ENCODE results near the gene FAM98B. TPM values are rescaled to one million over a fixed set of nuclear protein-coding genes. Genes with fewer than 3 reads are reported as not detected.

Gene FAM98B
- polyA plus RNA-seq, 1 donor (not counting 4 experiments of a cell fraction or from before 2014, with no cell fraction given): 22.2 TPM

DNA sequence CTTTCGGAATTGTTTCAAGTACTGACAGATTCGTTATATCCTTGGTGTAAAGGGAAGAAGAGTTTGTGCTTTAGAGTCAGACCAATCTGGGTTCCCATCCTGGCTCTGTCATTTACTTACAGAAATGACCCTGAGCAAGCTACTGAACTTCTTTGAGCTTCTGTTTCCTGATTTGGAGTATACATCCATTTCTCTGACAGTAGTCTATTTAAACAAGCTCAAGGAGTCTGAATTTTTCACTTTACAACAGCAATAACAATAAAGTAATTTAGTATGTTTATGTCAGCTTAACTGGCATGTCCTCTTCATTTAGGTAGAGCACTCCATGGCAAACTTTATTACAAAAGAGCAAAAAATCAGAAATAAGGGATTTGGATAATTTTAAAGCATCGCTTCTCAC is 27.8 kb downstream of the FAM98B start:
- H3K27me3 ChIP-seq (ENCODE audit: control insufficient read depth, extremely low read depth, insufficient read depth, low read length): no peaks in the 10 kb centered on the region
- H2AFZ ChIP-seq (ENCODE audit: control insufficient read depth, low read length): no peak overlapping the region
- no peak overlapping the region for H3K9ac ChIP-seq (ENCODE audit: control insufficient read depth, extremely low read depth, insufficient read depth, low read length)
- H3K9me1 ChIP-seq (ENCODE audit: control insufficient read depth, extremely low read depth, insufficient read depth, low read length): no peaks in the 10 kb centered on the region
- H4K20me1 ChIP-seq (ENCODE audit: control insufficient read depth, extremely low read depth, insufficient read depth, low read length): no peaks in the 10 kb centered on the region
- TF ChIP-seq, protein P1, sequence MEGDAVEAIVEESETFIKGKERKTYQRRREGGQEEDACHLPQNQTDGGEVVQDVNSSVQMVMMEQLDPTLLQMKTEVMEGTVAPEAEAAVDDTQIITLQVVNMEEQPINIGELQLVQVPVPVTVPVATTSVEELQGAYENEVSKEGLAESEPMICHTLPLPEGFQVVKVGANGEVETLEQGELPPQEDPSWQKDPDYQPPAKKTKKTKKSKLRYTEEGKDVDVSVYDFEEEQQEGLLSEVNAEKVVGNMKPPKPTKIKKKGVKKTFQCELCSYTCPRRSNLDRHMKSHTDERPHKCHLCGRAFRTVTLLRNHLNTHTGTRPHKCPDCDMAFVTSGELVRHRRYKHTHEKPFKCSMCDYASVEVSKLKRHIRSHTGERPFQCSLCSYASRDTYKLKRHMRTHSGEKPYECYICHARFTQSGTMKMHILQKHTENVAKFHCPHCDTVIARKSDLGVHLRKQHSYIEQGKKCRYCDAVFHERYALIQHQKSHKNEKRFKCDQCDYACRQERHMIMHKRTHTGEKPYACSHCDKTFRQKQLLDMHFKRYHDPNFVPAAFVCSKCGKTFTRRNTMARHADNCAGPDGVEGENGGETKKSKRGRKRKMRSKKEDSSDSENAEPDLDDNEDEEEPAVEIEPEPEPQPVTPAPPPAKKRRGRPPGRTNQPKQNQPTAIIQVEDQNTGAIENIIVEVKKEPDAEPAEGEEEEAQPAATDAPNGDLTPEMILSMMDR (optimal IDR thresholded peaks at IDR 0.05 in 1 of 3, IDR thresholded peaks at IDR 0.05 in 1 of 3, conservative IDR thresholded peaks at IDR 0.05 in 1 of 3; ENCODE audit: extremely low read depth in 1 of 3, insufficient read depth in 2 of 3, low read length in 3 of 3): no peak
- TF ChIP-seq EZH2 (IDR thresholded peaks at IDR 0.05; ENCODE audit: low read length): no peak
- H3K4me1 ChIP-seq (ENCODE audit: control insufficient read depth, extremely low read depth, insufficient read depth, low read length): no peaks in the 10 kb centered on the region
- FAIRE-seq (no peak), DNase-seq (ENCODE audit: low read depth, low spot score) (no peak)
- dilution Hi-C loops (cut with MboI; ENCODE audit: extremely low pct_ligation_motif_present, low sequenced_read_pairs): no loop called here
- H3K4me2 ChIP-seq (ENCODE audit: control insufficient read depth, extremely low read depth, insufficient read depth, low read depth, low read length): no peak overlapping the region
- no peak overlapping the region for H3K27ac ChIP-seq (ENCODE audit: control insufficient read depth, insufficient read depth, low read length)
- H3K36me3 ChIP-seq (ENCODE audit: control insufficient read depth in 2 of 2, extremely low read depth in 1 of 2, insufficient read depth in 2 of 2, low read length in 2 of 2): peaks cover 0 to 2% of the 10 kb centered on the region in 2 experiments
- no peaks in the 10 kb centered on the region for H3K79me2 ChIP-seq (ENCODE audit: control insufficient read depth, insufficient read depth, low read length)
- no peak overlapping the region for H3K4me3 ChIP-seq (ENCODE audit: control insufficient read depth in 2 of 3, extremely low read depth in 1 of 3, insufficient read depth in 2 of 3, low read depth in 1 of 3, low read length in 3 of 3)
- no peaks in the 10 kb centered on the region for H3K9me3 ChIP-seq (ENCODE audit: control insufficient read depth, low read depth, low read length)

DNA sequence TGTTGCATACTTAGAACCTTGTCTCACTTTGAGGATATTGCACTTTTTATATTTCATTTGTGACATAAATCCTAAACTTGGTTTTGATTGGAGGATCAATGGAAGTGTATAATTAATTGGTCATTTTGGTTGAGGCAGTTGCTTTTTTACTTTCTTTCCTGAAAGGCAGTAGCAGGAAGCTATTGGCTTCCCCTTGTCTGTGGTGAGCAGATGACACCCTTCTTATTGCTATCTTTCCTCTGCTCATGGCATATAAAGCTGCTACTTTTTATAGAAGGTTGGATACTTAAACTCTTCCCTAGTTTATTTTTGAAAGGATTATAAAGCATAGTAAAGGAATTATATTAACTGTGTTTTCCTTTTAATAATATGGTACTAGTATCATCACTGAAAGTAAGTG is 28.6 kb downstream of the FAM98B start:
- Histone ChIP-seq H3K4me1 (ENCODE audit: control insufficient read depth, extremely low read depth, insufficient read depth, low read length) (no peaks in the 10 kb centered on the region), H3K79me2 (ENCODE audit: control insufficient read depth, insufficient read depth, low read length) (no peaks in the 10 kb centered on the region), H3K27ac (ENCODE audit: control insufficient read depth, insufficient read depth, low read length) (no peak overlapping the region), H3K4me2 (ENCODE audit: control insufficient read depth, extremely low read depth, insufficient read depth, low read depth, low read length) (no peak overlapping the region), H2AFZ (ENCODE audit: control insufficient read depth, low read length) (no peak overlapping the region), H3K9me3 (ENCODE audit: control insufficient read depth, low read depth, low read length) (no peaks in the 10 kb centered on the region), H3K27me3 (ENCODE audit: control insufficient read depth, extremely low read depth, insufficient read depth, low read length) (no peaks in the 10 kb centered on the region), H3K9me1 (ENCODE audit: control insufficient read depth, extremely low read depth, insufficient read depth, low read length) (no peaks in the 10 kb centered on the region), H3K36me3 (ENCODE audit: control insufficient read depth in 2 of 2, extremely low read depth in 1 of 2, insufficient read depth in 2 of 2, low read length in 2 of 2) (peaks cover 0 to 2% of the 10 kb centered on the region in 2 experiments), H3K4me3 (ENCODE audit: control insufficient read depth in 2 of 3, extremely low read depth in 1 of 3, insufficient read depth in 2 of 3, low read depth in 1 of 3, low read length in 3 of 3) (no peak overlapping the region), H3K9ac (ENCODE audit: control insufficient read depth, extremely low read depth, insufficient read depth, low read length) (no peak overlapping the region), H4K20me1 (ENCODE audit: control insufficient read depth, extremely low read depth, insufficient read depth, low read length) (no peaks in the 10 kb centered on the region)
- TF ChIP-seq EZH2 (IDR thresholded peaks at IDR 0.05; ENCODE audit: low read length): no peak
- TF ChIP-seq, protein P1 (optimal IDR thresholded peaks at IDR 0.05 in 1 of 3, IDR thresholded peaks at IDR 0.05 in 1 of 3, conservative IDR thresholded peaks at IDR 0.05 in 1 of 3; ENCODE audit: extremely low read depth in 1 of 3, insufficient read depth in 2 of 3, low read length in 3 of 3): no peak
- no peak for DNase-seq (ENCODE audit: low read depth, low spot score)
- no peak for FAIRE-seq
- dilution Hi-C loops (cut with MboI; ENCODE audit: extremely low pct_ligation_motif_present, low sequenced_read_pairs): no loop called here
